K562 (cell line): ENCODE results near the gene ITGA11. TPM values are rescaled to one million over a fixed set of nuclear protein-coding genes. Genes with fewer than 3 reads are reported as not detected.

Experiments used
- ATF7 ChIP-seq: fragments of 450-650 bp; IDR thresholded peaks from 2 replicates; pipeline ENCODE4 v1.7.1; 2014; ENCODE audit warnings: mild to moderate bottlenecking, moderate library complexity
- ESRRA ChIP-seq: fragments of 450-650 bp; IDR thresholded peaks from 2 replicates; pipeline ENCODE4 v1.6.1; 2014; ENCODE audit warnings: low read depth, mild to moderate bottlenecking, moderate library complexity, borderline replicate concordance
- ETV6 ChIP-seq, 3 experiments: fragments of 150-350 bp in 1 of 3; sonication (generic) in 1 of 3; formaldehyde crosslinking in 1 of 3; IDR thresholded peaks; 2 replicates each; pipeline versions ENCODE4 v1.6.1 to v1.8.0; 2014 to 2022; ENCODE audit warnings: borderline replicate concordance in 2 of 3, low read depth in 2 of 3, antibody characterized with exemption in 1 of 3, low read length in 1 of 3, mild to moderate bottlenecking in 1 of 3, missing genetic modification reagents in 1 of 3
- FUS ChIP-seq: fragments of 200-400 bp; formaldehyde crosslinking; optimal IDR thresholded peaks from 2 replicates; pipeline ENCODE3; 2017; ENCODE audit warnings: low read depth, low read length
- HDAC6 ChIP-seq: IDR thresholded peaks from 2 replicates; pipeline ENCODE4 v1.6.1; 2012; ENCODE audit warnings: low read depth, mild to moderate bottlenecking, control low read depth, inconsistent platforms, low read length, moderate library complexity
- HNRNPK ChIP-seq: fragments of 200-400 bp; formaldehyde crosslinking; IDR thresholded peaks from one replicate; pipeline ENCODE4 v1.6.1; 2018; ENCODE audit warnings: mild to moderate bottlenecking, low read depth, low read length; ENCODE audit not compliant: poor library complexity, severe bottlenecking
- MEIS2 ChIP-seq: fragments of 450-650 bp; IDR thresholded peaks from 2 replicates; pipeline ENCODE4 v1.6.1; 2014; ENCODE audit warnings: mild to moderate bottlenecking; ENCODE audit not compliant: partially characterized antibody
- NUFIP1 ChIP-seq: fragments of 450-650 bp; IDR thresholded peaks from 2 replicates; pipeline ENCODE4 v1.6.1; 2018; ENCODE audit not compliant: partially characterized antibody
- SRSF3 ChIP-seq: fragments of 200-400 bp; formaldehyde crosslinking; IDR thresholded peaks from 2 replicates; pipeline ENCODE4 v1.6.1; 2016; ENCODE audit warnings: mild to moderate bottlenecking, low read length, moderate library complexity; ENCODE audit not compliant: insufficient read depth
- ZBTB12 ChIP-seq: fragments of 250-450 bp; sonication (Bioruptor Pico); IDR thresholded peaks from 2 replicates; pipeline ENCODE4 v1.4.0; 2020
- ZBTB43 ChIP-seq: sonication (generic); formaldehyde crosslinking; IDR thresholded peaks from 2 replicates; pipeline ENCODE4 v1.8.0; 2023; ENCODE audit warnings: mild to moderate bottlenecking, missing genetic modification reagents
- ZBTB5 ChIP-seq: fragments of 450-650 bp; IDR thresholded peaks from 2 replicates; pipeline ENCODE4 v1.6.1; 2017; ENCODE audit warnings: antibody characterized with exemption
- ZBTB7A ChIP-seq: IDR thresholded peaks from 2 replicates; pipeline ENCODE4 v1.6.1; 2011; ENCODE audit warnings: low read depth, mild to moderate bottlenecking, low read length, moderate library complexity, borderline replicate concordance; ENCODE audit not compliant: control insufficient read depth
- ZNF584 ChIP-seq: fragments of 200-800 bp; sonication (Bioruptor generic); IDR thresholded peaks from 2 replicates; pipeline ENCODE4 v1.6.1; 2016; ENCODE audit warnings: low read depth, mild to moderate bottlenecking, missing genetic modification characterization, missing compliant biosample characterization
- polyA plus RNA-seq, 8 experiments: library from polyadenylated mRNA; depleted of rRNA in 4 of 8; stranded (reverse) in 5 of 8; unstranded in 3 of 8; fragments of >200 nt; fragmentation: Nextera tagmentation in 2 of 8; fragmentation: Illumina TruSeq in 1 of 8; extraction: Ambion mirVana in 2 of 8; extraction: Trizol in 1 of 8; gene quantifications; 2 replicates each; pipeline versions ENCODE4 v1.2.1 to v1.2.3, GENCODE V29; 2011 to 2014; ENCODE audit warnings: inconsistent platforms in 1 of 8, missing spikeins in 1 of 8
- total RNA-seq, 7 experiments: library from RNA; depleted of rRNA in 6 of 7; stranded (reverse); fragments of >200 nt in 6 of 7; fragmentation: Illumina TruSeq in 2 of 7; extraction: Trizol in 2 of 7; gene quantifications; 2 replicates each; pipeline versions ENCODE4 v1.2.1 to v1.2.3, GENCODE V29; 2011 to 2021; ENCODE audit warnings: low replicate concordance in 1 of 7

Gene ITGA11
- total and polyA plus RNA-seq, 9 of the 15 experiments (the other 6 are each of a cell fraction or from before 2014, with no cell fraction given), result 0.01 TPM; not detected in 8

GRCh38 chr15:68463996-68464395 is 32.0 kb upstream of the ITGA11 start (continued):
- TF ChIP-seq ATF7 (peak; percentile 69), ESRRA (peak; percentile 34; the same call in 1 of the 2 replicates), ZBTB7A (no peak), ETV6 (IDR thresholded peaks at IDR 0.05; ENCODE audit: borderline replicate concordance in 1 of 2, low read depth in 2 of 2, low read length in 1 of 2) (no peak), ETV6 (CRISPR knock-in tag; IDR thresholded peaks at IDR 0.05; ENCODE audit: borderline replicate concordance) (no peak), MEIS2 (peak; percentile 64), FUS (no peak), ZNF584 (CRISPR knock-in tag) (0 out of 2 replicates have a peak, but pooled peaks have one; percentile 48), NUFIP1 (no peak), HDAC6 (no peak), ZBTB5 (no peak), SRSF3 (no peak), ZBTB43 (no peak), ZBTB12 (CRISPR knock-in tag) (0 out of 2 replicates have a peak, but pooled peaks have one; percentile 26), HNRNPK (no peak)
